GM18498 (cell line): ENCODE measurements around the gene PTPRN2.

Source experiments
- ATAC-seq: cut with Tn5 transposase; IDR thresholded peaks from one replicate; pipeline ENCODE4 v1.9.1; 2021; ENCODE audit warnings: mild to moderate bottlenecking, moderate library complexity; ENCODE audit not compliant: unreplicated experiment

PTPRN2 gene

DNA sequence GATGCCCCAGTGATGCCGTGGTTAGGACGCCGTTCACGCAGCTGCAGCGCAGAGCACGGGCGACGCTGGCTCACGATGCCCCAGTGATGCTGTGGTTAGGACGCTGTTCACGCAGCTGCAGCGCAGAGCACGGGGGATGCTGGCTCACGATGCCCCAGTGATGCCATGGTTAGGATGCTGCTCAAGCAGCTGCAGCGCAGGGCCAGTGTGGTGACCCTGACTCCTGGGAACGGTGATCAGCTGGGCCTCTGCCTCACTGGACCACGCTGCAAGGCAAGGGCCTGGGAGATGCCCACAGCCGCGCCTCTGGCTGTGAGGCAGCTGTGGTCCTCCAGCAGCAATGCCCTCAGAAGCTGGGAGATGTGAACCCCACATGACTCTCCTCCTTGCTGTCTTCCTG, 970.2 kb downstream of the PTPRN2 start:
- no peak for ATAC-seq

DNA sequence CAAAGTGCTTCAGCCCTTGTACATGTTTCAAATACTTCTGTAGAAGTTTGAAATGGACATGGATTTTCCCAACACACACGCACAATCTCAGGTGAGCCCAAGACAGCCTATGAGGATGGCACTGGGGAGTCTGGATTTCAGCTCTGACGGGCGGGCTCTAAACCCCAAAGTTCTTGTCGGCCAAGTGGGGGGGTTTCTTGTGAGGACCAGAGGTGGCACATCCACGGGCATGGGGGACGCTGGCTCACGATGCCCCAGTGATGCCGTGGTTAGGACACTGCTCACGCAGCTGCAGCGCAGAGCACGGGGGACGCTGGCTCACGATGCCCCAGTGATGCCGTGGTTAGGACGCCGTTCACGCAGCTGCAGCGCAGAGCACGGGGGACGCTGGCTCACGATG, 970.7 kb downstream of the PTPRN2 start:
- no peak for ATAC-seq

DNA sequence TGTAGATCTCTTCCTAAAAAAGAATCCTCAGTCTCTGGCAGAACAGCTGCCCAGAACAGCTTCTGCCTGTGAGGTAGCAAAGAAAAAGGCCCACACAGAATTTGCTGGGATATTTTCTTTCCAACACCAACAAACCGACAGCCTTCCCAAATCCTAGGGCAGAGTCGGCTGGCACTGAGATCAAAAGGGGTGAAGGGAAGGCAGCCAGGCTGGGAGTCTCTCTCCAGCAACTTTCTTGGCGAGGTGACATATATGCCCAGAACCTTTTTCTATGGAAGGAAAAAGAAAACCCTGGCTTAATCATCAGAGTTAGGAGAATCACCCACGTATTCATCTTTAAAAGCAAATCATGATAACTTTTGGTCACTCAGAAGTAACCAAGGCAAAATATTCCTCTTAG, 971.2 kb downstream of the PTPRN2 start:
- no peak for ATAC-seq

DNA sequence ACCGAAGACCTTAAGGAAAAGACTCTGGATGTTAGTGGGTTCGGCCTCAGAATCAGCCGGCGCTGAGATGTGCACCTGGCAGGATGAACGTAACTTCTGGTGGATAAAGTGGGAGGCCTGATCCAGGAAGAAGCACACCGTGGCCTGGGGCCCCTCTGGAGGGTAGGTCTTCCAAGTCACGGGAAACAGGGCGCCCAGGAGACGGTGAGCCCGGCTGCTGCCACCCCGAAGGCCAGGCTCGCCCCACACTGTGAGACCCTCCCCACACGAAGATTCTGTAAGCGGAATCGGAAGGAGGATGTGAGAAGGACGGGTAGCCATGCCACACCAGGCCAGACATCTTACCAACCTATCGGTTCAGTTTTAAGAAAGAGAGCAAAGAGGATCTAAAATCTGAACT, 971.8 kb downstream of the PTPRN2 start:
- ATAC-seq: no peak

DNA sequence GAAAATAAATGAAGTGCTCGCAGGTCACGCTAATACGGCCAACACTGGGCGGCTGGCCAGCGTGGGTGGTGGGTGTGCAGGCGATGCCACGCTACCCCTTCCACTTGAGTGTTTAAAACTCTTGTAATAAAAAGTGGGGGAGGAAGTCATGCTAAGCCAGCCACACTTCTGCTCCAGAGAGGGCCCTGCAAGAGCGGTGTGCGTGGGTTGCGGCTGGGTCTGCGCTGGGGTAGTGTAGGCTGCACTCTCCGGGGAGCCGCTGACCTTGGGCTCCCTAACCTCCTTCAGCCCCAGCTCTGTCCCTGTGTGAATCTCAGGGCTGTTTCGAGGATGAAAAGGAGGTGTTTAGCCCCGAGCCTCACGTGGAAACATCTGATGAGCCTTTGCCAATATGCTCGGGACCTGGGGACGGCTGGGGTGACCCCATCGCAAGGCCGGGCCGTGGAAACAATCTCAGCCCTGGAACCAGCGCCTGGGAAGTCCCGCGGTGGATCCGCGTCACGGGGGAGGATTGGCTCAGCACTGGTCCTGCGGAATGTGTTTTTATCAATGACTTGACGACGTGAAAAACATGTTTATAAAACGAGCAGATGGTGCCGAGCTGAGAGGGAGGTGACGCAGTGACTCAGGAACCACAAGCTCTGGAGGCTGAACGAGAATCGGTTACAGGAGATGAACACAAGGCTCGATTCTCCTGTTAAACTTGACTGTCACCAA, 972.4 kb downstream of the PTPRN2 start:
- no peak for ATAC-seq

DNA sequence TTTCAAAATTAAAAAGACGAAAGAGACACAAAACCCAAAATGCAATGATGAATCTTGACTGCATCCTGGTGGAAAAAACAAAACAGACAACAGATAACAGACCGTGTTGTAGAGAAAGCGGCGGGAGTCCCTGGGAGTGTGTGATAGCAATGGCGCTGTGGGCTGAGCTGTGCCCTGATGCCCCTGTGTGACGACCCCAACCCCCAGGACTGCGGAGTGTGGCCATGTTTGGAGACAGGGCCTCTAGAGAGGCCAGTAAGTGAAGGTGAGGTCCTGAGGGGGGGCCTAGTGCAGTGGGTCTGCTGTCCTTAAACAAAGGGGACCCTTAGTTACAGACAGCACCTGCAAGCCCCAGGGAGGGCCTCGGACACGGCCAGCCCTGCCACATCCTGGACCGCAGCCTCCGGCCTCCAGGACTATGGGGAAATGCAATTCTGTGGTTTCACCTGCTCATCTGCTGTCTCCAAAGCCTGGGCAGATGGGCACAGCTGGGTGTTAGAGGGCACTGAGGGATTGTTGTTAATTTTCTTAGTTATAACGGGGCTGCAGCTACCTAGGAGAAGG, 973.1 kb downstream of the PTPRN2 start:
- no peak for ATAC-seq

DNA sequence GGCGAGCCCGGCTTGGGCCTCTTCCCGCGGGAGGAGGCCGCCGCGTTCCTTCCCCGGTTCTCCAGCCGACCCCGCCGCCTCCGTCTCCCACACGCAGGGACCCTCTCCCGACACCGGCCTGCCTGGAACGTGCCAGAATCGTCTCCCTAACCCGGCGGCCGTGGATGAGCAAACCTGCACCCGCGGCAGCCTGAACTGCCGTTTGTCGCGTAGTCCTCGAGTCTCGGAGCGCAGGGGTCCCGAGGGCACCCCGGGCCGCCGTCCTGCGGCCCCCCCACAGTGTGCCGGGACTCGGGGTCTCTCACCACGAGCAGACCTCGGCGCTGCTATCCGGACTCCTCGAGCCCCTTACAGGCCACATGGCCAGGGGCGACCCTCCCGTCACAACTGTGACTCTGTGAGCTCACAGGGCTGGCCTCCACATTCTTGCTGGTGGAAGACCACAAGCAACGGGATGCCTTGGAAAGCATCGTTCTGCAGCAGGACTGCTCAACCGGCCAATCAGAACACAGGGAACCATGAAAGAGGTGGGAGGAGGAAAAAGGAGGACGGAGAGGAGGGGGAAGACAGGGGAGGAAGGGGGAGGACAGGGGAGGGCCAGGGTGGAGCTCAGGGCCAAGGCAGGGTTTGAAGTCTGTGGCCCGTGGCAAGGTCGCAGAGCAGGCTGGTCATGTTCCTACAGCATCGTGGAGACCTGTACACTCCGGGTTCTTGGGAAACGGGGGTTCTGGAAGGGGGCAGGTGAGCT, 973.9 kb downstream of the PTPRN2 start:
- no peak for ATAC-seq

DNA sequence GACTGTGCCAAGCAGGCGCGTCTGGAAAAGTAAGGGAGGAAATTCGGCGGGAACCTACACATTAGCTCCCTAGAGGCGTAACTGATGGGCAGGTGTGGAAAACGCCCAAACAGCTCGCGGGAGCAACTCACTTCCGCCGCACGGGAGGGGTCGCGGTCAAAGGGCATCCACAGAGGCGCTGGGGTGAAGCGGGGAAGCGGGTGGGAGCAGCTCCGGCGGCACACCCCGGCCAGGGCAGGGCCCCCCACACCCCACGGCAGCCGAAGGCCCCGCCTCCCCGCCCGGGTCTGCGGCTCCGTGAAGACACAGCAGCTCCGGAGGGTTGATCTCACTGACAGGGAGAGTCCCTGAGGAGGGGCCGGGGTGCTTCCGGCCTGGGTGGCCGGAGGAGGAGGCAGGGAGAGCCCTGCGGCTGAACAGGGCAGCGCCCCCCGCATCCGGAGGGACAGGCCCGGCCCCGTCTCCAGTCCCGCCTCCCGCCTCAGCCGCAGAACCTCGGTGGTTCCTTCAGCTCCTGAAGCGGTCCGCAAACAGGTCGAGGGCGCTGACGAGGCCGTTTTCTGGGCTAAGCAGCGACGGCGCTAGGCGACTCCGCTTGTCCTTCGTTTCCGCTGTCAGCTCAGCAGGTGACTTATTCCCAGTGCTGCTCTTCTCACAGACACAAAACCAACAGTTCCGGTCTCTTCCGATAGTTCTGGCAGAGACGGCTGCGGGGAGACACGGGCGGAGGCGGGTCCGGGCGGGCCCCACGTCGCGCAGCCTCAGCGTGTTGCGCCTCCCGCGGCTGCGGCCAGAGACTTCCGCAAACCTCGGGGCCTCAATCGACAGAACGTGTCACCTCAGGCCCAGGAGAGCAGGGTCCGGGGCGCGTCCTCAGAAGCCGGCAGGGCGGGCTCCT, 974.7 kb downstream of the PTPRN2 start:
- no peak for ATAC-seq

DNA sequence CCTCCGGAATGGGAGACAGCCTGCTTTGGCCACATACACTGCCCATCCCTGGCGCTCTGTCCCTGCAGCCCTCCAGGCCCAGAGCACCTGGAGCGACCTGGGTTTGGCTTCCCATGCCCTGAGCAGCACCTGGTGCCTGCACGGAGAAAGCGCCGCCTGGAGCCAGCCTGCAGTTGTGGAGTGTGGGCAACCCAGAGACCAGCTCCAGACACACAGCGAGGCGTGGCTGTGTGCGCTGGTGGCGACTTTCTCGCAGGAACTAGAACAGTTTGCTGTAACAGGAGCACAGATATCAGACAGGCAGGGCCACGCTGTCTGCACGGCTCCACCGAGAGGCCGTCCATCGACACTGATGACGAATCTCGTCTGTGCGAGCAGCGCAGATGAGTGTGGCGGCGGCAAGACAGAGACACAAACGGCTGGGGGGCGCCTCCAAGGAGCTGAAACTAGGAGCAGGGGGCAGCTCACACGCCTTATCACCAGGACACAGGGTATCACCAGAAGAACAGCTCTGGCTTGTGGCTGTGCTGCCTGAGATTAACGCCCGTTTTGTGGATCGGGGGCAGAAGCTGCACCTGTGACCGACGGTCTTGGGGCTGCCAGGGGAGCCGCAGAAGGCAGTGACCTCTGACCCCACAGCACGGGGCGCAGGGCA, 975.5 kb downstream of the PTPRN2 start:
- ATAC-seq: no peak

DNA sequence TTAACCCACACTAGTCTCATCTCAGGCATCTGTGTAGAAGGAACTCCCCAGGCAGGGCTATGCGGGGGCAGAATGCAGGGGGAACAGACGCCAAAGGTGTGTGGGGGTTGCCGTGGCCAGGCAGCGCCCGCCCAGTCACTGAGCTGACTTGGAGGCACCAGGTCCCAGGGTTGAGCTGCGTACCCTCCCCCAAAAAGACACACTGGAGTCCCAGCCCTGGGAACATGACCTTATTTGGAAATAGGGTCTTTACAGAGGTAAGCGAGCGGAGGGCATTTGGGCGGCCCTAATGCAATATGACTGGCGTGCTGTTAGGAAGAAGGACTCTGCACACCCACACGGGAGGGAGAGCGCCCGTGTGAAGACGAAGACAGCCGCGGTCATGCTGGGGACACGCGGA, 976.3 kb downstream of the PTPRN2 start:
- no peak for ATAC-seq

DNA sequence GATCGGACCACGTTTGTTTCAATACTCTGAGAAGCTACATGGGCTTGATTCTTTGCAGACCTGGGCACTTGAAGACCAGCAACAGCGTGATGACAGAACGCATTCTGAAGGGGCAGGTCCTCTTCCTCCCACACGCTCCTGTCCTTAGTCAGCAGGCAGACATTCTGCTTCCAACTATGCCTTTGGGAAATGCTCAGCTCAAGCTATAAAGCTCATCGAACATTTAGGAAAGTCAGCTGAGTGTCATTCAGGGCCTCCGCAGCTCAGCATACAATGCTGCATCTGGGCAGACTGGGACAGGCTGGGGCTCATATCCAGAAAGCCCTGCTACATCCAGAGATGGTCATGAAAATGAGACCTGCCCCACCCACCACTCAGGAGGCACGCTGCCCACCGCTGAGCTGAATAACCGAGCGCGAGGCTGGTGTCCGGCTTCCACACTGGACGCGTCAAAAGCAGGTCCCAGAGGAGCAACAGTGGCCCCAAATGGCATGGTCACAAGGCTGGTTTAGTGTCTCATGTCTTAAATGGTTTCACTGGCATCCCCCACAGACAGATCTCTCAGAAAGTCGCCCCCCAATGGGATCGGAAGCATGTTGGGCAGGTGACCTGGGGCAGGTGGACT, 976.8 kb downstream of the PTPRN2 start:
- no peak for ATAC-seq

DNA sequence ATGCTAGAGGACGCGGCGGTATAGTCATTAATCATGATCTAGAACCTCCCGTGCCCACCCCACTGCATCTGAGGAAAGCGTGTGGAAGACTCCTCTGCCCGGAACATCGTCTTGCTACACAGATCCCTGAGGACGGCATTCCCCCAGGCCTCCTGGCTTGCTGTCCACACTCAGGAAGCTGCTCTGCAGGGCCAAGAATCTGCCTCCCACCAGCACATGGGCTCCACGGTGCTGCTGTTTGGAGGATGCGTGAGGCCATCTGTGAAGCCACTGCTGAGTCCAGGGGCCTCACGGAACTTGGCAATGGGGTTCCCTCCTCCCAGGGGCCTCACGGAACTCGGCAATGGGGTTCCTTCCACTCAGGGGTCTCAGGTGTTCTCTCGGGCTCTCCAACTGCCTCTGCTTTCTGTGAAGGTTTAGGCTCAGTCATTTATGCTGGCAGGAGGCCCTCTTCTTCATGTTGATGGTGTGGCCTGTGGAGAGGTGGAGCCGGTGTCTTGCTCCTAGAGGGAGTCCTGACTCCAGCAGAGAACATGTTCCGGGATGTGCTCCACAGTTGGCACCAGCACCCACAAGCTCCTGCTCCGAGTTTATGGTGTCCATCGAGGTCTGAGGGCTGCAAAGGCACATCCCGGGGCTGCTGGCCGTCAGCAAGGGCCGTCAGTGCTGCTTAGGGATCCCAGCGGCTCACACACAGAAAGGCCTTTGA, 977.5 kb downstream of the PTPRN2 start:
- ATAC-seq: no peak

DNA sequence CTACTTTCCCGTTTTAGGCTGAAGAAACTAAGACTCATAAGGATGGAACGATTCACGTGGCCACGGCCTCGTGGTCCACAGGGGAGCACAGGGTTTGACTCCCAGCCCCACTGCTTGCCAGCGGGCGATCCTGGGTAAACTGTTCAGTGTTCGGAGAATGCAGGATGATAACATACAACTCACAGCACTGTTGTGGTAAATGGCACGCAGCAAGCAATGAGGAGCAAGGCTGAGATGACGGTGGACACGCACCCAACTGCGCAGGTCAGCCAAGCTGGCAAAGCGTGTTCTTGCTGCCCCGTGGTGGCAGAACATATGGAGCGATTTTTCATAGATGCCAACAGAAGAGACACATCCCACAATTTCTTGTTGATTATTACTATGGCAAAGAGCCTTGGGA, 978.1 kb downstream of the PTPRN2 start:
- ATAC-seq: no peak

DNA sequence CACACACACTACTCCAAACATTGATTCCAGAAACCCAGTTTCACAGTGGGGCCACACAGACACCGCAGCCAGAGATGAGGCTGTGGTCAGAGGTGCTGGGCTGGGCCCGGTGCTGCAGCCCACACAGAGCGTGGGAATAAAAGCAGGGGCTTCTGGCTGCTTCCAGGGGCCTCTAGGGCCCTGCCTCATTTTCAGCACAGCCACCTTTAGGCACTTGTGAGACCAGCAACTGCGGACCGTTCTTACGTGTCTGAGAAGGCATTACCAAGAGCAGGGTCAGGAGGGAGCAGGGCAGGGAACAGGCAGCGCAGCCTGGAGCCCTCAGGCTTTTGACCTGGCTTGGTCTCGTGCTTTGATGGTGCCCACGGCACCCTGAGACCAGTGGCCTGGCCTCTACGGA, 980.4 kb downstream of the PTPRN2 start:
- no peak for ATAC-seq

DNA sequence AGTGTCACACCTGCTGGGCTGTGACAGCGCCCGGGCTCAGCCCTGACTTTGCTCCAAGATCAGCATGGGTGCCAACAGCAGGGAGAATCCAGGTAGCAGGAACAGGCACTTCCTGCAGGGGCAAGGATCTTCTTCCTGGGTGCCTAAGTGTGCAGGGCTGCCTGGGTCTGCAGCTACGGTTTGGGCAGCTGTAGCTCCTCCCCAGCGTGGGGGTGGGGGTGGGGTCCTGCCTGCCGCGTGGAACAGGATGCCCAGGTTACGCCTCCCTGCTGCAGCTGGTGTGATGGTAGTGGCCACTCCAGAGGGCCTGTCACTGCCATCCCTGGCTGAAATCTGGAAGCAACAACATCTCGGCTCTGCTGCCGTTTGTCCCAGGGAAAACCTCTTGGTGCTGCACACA, 981.5 kb downstream of the PTPRN2 start:
- no peak for ATAC-seq

DNA sequence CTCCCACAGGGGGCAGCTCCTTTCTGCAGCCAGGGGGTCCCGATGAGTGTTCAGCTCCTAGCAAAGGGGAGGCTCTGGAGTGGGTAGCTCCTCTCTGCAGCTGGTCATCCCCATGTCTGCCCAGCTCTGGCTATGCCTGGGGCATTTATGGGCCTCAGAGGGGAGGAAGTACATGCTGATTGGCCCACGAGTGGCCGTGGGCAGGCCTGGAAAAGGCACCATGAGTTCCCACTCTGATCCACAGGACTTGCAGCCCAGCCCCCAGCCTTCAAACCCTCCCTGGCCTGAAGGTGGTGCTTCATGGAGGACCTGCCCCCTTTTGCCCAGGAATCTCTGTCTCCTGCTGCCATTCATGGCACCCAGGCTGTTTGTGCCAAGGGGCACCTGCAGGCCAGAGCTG, 982.0 kb downstream of the PTPRN2 start:
- no peak for ATAC-seq

DNA sequence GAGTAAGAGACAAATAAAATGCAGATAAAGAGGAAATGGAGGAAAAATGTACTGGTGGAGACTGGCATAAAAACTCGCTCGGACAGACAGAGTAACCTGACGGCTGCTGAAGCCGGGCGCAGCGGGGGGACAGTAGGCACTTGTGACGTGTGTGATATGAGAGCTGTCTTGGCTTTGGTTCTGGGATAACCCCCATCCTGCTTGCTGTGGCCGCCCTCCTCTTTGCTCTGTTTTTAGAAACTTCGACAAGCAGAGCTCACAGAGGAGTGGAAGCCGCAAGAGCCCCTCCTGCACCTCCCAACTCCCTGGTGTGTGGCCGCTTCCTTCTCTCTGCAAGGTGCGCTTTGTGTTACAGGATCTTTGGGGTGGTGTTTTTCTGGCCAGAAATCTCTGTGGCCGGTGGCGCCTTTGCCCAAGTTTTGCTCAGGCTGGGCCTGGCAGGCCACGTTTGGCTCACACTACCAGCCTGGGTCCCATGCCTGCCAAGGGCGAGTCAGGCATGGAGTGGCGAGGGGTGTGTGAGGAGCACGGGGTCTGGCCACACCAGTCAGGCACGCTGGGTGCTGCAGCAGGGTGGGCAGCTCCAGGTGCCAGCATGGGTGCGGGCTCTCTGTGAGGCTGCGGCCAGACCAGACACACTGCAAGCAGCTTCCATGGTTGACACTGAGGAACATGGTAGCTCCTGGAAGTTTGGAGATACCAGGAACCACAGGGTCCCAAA, 982.8 kb downstream of the PTPRN2 start:
- no peak for ATAC-seq

DNA sequence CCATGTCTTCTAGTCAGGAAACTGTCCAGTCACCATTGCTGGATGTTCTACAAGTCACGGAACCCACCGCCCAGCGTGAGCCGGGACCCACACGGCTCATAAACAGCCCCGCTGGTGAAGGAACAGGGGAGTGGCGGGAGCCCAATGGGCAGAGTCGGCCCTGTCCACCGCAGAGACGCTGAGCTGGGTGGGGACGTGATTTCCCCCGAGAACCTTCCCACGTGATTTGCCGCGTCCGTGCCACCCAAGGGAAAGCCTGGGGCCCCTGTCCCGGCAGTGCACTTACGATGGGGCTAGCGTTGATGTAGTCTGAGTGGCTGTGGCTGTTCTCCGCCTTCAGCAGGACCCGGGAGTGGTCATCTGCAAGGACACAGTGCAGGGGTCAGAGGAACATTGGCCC, 983.9 kb downstream of the PTPRN2 start:
- ATAC-seq: no peak

DNA sequence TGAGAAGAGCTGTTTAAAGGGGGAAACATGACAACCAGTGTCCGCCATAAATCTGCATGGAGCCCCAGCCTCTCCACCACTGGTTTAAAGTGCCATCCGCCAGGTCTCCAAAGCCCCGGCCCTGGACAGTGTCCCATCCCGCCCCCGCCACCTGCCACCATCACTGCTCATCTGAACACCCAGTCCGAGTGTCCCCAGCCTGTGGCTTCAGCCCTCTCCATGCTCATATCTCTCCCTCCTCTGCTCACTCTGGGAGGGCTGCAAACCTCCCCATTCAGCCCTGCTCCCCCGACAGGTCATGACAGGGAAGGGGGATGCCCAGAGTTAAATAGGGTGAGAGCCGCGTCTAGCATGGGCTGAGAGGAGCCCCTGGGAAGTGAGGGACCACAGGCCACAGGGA, 984.6 kb downstream of the PTPRN2 start:
- ATAC-seq: no peak
